Right lobe of liver (tissue), 4 donors: ENCODE data around the gene RCAN3.

Experiments used
- CTCF ChIP-seq, 4 donors: fragments of 200-600 bp in 3 of 4; fragments of 450-650 bp in 1 of 4; IDR thresholded peaks; one replicate each; pipeline versions ENCODE4 v1.5.1 to v1.8.0; 2016 to 2022; ENCODE audit warnings: antibody characterized with exemption in 4 of 4, mild to moderate bottlenecking in 2 of 4
- POLR2A ChIP-seq: fragments of 450-650 bp; IDR thresholded peaks from one replicate; pipeline ENCODE4 v1.6.1; 2017; ENCODE audit warnings: antibody characterized with exemption, mild to moderate bottlenecking
- donor health status: DM: no; HTN: no; CAD: no.
- donor health status: DM: no; HTN: no; CAD: no.
- donor health status: DM: no; HTN: yes; CAD: no.

DNA sequence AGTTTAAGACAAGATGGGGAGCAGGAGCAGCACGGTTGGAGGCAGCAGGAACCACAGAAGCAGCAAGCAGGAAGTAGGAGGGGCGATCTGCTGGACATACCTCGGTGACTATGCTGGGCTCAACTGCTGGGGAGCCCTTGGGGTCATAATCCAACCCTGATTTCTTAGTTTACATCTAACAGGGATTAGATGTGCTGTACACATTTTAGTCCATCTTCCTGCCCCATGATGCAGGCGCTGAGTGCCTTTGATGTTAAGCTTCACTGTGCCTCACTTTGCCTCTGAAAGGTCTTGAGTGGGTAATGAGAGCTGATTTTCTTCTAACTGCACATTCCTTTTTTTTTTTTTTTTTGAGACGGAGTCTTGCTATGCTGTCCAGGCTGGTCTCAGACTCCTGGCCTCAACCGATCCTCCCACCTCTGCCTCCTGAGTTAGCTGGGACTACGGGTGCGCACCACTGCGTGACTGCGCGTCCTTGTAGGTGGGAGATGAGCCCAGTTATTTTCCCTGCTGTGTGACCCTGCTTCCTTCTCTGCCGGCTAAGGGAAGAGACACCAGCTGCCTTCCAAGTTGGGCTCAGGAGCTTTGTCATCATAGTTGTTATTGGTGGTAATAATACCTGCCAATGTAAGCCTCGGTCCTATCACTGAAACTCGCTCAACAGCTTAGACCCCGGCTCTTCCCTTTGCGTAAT is 1.1 kb upstream of the RCAN3 start:
- no peak for TF ChIP-seq CTCF (IDR thresholded peaks at IDR 0.05)
- TF ChIP-seq POLR2A: no peak
